ENCODE results near the gene ESRRG. TPM values are rescaled to one million over a fixed set of nuclear protein-coding genes. Genes with fewer than 3 reads are reported as not detected.

ESRRG gene
- total and polyA plus RNA-seq, 2 experiments from 2014 or later, result 1.2 to 1.7 TPM

DNA sequence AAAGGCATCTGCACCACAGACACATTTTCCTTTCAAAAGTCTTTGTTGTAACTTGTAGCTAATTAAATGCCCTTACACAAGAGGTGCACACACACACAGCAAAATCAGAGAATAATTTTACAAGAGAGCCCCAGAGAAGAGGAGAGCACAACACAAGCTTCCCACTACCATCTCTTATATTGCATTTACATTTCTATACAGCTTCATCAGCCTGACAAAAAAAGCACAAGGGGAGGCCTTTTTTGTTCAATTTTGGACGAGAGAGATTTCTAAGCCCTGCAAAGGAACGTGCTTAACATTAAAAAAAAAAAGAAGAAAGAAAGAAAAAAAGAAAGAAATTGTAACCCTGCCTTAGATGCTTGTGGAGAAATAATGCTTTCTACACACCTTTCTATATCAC is 17.1 kb upstream of the ESRRG start (continued):
- TF ChIP-seq, protein P1, sequence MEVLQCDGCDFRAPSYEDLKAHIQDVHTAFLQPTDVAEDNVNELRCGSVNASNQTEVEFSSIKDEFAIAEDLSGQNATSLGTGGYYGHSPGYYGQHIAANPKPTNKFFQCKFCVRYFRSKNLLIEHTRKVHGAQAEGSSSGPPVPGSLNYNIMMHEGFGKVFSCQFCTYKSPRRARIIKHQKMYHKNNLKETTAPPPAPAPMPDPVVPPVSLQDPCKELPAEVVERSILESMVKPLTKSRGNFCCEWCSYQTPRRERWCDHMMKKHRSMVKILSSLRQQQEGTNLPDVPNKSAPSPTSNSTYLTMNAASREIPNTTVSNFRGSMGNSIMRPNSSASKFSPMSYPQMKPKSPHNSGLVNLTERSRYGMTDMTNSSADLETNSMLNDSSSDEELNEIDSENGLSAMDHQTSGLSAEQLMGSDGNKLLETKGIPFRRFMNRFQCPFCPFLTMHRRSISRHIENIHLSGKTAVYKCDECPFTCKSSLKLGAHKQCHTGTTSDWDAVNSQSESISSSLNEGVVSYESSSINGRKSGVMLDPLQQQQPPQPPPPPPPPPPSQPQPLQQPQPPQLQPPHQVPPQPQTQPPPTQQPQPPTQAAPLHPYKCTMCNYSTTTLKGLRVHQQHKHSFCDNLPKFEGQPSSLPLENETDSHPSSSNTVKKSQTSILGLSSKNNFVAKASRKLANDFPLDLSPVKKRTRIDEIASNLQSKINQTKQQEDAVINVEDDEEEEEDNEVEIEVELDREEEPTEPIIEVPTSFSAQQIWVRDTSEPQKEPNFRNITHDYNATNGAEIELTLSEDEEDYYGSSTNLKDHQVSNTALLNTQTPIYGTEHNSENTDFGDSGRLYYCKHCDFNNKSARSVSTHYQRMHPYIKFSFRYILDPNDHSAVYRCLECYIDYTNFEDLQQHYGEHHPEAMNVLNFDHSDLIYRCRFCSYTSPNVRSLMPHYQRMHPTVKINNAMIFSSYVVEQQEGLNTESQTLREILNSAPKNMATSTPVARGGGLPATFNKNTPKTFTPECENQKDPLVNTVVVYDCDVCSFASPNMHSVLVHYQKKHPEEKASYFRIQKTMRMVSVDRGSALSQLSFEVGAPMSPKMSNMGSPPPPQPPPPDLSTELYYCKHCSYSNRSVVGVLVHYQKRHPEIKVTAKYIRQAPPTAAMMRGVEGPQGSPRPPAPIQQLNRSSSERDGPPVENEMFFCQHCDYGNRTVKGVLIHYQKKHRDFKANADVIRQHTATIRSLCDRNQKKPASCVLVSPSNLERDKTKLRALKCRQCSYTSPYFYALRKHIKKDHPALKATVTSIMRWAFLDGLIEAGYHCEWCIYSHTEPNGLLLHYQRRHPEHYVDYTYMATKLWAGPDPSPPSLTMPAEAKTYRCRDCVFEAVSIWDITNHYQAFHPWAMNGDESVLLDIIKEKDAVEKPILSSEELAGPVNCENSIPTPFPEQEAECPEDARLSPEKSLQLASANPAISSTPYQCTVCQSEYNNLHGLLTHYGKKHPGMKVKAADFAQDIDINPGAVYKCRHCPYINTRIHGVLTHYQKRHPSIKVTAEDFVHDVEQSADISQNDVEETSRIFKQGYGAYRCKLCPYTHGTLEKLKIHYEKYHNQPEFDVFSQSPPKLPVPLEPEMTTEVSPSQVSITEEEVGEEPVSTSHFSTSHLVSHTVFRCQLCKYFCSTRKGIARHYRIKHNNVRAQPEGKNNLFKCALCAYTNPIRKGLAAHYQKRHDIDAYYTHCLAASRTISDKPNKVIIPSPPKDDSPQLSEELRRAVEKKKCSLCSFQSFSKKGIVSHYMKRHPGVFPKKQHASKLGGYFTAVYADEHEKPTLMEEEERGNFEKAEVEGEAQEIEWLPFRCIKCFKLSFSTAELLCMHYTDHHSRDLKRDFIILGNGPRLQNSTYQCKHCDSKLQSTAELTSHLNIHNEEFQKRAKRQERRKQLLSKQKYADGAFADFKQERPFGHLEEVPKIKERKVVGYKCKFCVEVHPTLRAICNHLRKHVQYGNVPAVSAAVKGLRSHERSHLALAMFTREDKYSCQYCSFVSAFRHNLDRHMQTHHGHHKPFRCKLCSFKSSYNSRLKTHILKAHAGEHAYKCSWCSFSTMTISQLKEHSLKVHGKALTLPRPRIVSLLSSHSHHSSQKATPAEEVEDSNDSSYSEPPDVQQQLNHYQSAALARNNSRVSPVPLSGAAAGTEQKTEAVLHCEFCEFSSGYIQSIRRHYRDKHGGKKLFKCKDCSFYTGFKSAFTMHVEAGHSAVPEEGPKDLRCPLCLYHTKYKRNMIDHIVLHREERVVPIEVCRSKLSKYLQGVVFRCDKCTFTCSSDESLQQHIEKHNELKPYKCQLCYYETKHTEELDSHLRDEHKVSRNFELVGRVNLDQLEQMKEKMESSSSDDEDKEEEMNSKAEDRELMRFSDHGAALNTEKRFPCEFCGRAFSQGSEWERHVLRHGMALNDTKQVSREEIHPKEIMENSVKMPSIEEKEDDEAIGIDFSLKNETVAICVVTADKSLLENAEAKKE (CRISPR knock-in tag; IDR thresholded peaks at IDR 0.05), result no peak
- TF ChIP-seq, protein P2, sequence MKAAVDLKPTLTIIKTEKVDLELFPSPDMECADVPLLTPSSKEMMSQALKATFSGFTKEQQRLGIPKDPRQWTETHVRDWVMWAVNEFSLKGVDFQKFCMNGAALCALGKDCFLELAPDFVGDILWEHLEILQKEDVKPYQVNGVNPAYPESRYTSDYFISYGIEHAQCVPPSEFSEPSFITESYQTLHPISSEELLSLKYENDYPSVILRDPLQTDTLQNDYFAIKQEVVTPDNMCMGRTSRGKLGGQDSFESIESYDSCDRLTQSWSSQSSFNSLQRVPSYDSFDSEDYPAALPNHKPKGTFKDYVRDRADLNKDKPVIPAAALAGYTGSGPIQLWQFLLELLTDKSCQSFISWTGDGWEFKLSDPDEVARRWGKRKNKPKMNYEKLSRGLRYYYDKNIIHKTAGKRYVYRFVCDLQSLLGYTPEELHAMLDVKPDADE (IDR thresholded peaks at IDR 0.05), result no peak
- TF ChIP-seq POLR2AphosphoS5 (IDR thresholded peaks at IDR 0.05; ENCODE audit: low read depth) (no peak), CREB1 (CRISPR knock-in tag; IDR thresholded peaks at IDR 0.05; ENCODE audit: low read depth) (no peak)

DNA sequence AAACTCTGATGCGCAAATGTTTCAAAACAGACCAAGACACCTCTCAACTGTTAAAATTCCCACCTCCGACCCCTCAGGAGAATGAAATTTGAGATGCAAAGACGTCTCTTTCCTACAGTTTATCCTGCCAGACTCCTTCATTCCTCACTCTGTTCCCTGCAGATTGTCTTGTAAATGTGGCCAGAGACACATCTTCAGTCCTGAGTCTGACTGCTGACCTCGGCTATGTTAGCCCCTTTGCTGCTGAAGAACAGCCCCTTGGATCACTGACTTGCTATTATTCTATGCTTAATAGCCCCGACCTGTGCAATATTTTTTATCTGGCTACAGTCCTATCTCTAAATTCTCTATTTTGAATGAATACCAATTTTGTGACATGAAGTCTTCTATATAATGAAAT is 16.6 kb upstream of the ESRRG start:
- Histone ChIP-seq H3K79me2 (replicated peaks; ENCODE audit: insufficient read depth) (no peaks in the 10 kb centered on the region), H3F3A (replicated peaks; ENCODE audit: low read depth) (no peaks in the 10 kb centered on the region), H3K4me1 (ENCODE audit: insufficient read depth) (peaks cover 28% of the 10 kb centered on the region), H3K27me3 (ENCODE audit: insufficient read depth) (no peaks in the 10 kb centered on the region), H3K27ac (ENCODE audit: low read depth) (peak overlapping the region; percentile 46), H2AFZ (no peak overlapping the region), H4K20me1 (replicated peaks; ENCODE audit: insufficient read depth) (no peaks in the 10 kb centered on the region), H3K36me3 (ENCODE audit: insufficient read depth) (no peaks in the 10 kb centered on the region), H3K9me2 (ENCODE audit: insufficient read depth) (no peaks in the 10 kb centered on the region), H3K4me3 (peak overlapping the region; percentile 25), H3K4me2 (peak overlapping the region; percentile 64)
- DNase-seq (ENCODE audit: low spot score) (peak; percentile 69), ATAC-seq (peak; percentile 91)
- H3K4me3 Mint-ChIP-seq, result peak overlapping the region; percentile 57
- H3K27ac Mint-ChIP-seq, result peak overlapping the region; percentile 83
- no peaks in the 10 kb centered on the region for H3K36me3 Mint-ChIP-seq (ENCODE audit: low read depth)
- no peaks in the 10 kb centered on the region for H3K9me3 Mint-ChIP-seq
- H3K4me1 Mint-ChIP-seq, result peaks cover 40% of the 10 kb centered on the region
- H3K27me3 Mint-ChIP-seq (ENCODE audit: insufficient read depth, low read depth, poor library complexity), result peaks cover 2% of the 10 kb centered on the region
- TF ChIP-seq, protein P3, sequence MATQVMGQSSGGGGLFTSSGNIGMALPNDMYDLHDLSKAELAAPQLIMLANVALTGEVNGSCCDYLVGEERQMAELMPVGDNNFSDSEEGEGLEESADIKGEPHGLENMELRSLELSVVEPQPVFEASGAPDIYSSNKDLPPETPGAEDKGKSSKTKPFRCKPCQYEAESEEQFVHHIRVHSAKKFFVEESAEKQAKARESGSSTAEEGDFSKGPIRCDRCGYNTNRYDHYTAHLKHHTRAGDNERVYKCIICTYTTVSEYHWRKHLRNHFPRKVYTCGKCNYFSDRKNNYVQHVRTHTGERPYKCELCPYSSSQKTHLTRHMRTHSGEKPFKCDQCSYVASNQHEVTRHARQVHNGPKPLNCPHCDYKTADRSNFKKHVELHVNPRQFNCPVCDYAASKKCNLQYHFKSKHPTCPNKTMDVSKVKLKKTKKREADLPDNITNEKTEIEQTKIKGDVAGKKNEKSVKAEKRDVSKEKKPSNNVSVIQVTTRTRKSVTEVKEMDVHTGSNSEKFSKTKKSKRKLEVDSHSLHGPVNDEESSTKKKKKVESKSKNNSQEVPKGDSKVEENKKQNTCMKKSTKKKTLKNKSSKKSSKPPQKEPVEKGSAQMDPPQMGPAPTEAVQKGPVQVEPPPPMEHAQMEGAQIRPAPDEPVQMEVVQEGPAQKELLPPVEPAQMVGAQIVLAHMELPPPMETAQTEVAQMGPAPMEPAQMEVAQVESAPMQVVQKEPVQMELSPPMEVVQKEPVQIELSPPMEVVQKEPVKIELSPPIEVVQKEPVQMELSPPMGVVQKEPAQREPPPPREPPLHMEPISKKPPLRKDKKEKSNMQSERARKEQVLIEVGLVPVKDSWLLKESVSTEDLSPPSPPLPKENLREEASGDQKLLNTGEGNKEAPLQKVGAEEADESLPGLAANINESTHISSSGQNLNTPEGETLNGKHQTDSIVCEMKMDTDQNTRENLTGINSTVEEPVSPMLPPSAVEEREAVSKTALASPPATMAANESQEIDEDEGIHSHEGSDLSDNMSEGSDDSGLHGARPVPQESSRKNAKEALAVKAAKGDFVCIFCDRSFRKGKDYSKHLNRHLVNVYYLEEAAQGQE (IDR thresholded peaks at IDR 0.05; ENCODE audit: unreplicated experiment), result no peak
- TF ChIP-seq ZNF331 (CRISPR knock-in tag; IDR thresholded peaks at IDR 0.05; ENCODE audit: low read depth) (no peak), NANOG (IDR thresholded peaks at IDR 0.05; ENCODE audit: borderline replicate concordance) (no peak), EZH2phosphoT487 (IDR thresholded peaks at IDR 0.05; ENCODE audit: unreplicated experiment) (no peak), POLR2AphosphoS5 (IDR thresholded peaks at IDR 0.05; ENCODE audit: low read depth) (no peak), JUNB (IDR thresholded peaks at IDR 0.05; ENCODE audit: unreplicated experiment) (no peak), STAT1 (IDR thresholded peaks at IDR 0.05; ENCODE audit: unreplicated experiment) (no peak), ZNF114 (CRISPR knock-in tag; IDR thresholded peaks at IDR 0.05) (no peak)
- TF ChIP-seq, protein P4, sequence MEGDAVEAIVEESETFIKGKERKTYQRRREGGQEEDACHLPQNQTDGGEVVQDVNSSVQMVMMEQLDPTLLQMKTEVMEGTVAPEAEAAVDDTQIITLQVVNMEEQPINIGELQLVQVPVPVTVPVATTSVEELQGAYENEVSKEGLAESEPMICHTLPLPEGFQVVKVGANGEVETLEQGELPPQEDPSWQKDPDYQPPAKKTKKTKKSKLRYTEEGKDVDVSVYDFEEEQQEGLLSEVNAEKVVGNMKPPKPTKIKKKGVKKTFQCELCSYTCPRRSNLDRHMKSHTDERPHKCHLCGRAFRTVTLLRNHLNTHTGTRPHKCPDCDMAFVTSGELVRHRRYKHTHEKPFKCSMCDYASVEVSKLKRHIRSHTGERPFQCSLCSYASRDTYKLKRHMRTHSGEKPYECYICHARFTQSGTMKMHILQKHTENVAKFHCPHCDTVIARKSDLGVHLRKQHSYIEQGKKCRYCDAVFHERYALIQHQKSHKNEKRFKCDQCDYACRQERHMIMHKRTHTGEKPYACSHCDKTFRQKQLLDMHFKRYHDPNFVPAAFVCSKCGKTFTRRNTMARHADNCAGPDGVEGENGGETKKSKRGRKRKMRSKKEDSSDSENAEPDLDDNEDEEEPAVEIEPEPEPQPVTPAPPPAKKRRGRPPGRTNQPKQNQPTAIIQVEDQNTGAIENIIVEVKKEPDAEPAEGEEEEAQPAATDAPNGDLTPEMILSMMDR (conservative IDR thresholded peaks at IDR 0.05; ENCODE audit: low read depth in 2 of 2), result no peak

Measured in GM23338 (cell line).